GM23338 (cell line): ENCODE measurements around the gene NUCKS1.

Experiments
- EZH2 ChIP-seq: fragments of 200-600 bp; sonication (generic); IDR thresholded peaks from one replicate; pipeline ENCODE4 v1.8.0; 2017; ENCODE audit warnings: antibody characterized with exemption, mild to moderate bottlenecking, low read depth; ENCODE audit not compliant: unreplicated experiment
- POLR2AphosphoS5 ChIP-seq: IDR thresholded peaks from 2 replicates; pipeline ENCODE4 v1.6.1; 2016; ENCODE audit warnings: antibody characterized with exemption, low read depth
- TF ChIP-seq, protein P1 (sequence below), 2 experiments: fragments of 200-600 bp in 1 of 2; sonication (generic) in 1 of 2; conservative IDR thresholded peaks; 2 replicates each; pipeline versions ENCODE4 v1.5.1 to v1.6.1; 2016 to 2017; ENCODE audit warnings: antibody characterized with exemption in 2 of 2, low read depth in 2 of 2, mild to moderate bottlenecking in 2 of 2, moderate library complexity in 1 of 2
- TF ChIP-seq, protein P2 (sequence below): IDR thresholded peaks from one replicate; pipeline ENCODE4 v1.6.1; 2018; ENCODE audit warnings: antibody characterized with exemption; ENCODE audit not compliant: unreplicated experiment

DNA sequence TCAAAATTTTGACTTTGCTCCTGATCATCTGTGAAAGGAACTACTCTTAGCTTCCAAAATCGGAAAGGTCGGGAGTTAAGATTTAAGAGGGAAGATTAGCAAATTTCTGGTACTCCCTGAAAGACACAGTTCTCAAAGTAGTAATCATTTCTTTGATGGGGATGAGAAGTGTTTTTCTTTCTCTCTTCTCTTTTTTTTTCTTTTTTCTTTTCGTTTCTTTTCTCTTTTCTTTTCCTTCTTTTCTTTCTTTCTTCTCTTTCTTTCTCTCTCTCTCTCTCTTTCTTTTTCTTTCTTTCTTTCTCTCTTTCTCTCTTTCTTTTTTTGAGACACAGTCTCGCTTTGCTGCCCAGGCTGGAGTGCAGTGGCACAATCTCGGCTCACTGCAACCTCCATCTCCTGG is 30.4 kb upstream of the NUCKS1 start:
- TF ChIP-seq, protein P1, sequence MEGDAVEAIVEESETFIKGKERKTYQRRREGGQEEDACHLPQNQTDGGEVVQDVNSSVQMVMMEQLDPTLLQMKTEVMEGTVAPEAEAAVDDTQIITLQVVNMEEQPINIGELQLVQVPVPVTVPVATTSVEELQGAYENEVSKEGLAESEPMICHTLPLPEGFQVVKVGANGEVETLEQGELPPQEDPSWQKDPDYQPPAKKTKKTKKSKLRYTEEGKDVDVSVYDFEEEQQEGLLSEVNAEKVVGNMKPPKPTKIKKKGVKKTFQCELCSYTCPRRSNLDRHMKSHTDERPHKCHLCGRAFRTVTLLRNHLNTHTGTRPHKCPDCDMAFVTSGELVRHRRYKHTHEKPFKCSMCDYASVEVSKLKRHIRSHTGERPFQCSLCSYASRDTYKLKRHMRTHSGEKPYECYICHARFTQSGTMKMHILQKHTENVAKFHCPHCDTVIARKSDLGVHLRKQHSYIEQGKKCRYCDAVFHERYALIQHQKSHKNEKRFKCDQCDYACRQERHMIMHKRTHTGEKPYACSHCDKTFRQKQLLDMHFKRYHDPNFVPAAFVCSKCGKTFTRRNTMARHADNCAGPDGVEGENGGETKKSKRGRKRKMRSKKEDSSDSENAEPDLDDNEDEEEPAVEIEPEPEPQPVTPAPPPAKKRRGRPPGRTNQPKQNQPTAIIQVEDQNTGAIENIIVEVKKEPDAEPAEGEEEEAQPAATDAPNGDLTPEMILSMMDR (conservative IDR thresholded peaks at IDR 0.05; ENCODE audit: low read depth in 2 of 2) = no peak
- TF ChIP-seq EZH2 (no peak), POLR2AphosphoS5 (no peak)
- TF ChIP-seq, protein P2, sequence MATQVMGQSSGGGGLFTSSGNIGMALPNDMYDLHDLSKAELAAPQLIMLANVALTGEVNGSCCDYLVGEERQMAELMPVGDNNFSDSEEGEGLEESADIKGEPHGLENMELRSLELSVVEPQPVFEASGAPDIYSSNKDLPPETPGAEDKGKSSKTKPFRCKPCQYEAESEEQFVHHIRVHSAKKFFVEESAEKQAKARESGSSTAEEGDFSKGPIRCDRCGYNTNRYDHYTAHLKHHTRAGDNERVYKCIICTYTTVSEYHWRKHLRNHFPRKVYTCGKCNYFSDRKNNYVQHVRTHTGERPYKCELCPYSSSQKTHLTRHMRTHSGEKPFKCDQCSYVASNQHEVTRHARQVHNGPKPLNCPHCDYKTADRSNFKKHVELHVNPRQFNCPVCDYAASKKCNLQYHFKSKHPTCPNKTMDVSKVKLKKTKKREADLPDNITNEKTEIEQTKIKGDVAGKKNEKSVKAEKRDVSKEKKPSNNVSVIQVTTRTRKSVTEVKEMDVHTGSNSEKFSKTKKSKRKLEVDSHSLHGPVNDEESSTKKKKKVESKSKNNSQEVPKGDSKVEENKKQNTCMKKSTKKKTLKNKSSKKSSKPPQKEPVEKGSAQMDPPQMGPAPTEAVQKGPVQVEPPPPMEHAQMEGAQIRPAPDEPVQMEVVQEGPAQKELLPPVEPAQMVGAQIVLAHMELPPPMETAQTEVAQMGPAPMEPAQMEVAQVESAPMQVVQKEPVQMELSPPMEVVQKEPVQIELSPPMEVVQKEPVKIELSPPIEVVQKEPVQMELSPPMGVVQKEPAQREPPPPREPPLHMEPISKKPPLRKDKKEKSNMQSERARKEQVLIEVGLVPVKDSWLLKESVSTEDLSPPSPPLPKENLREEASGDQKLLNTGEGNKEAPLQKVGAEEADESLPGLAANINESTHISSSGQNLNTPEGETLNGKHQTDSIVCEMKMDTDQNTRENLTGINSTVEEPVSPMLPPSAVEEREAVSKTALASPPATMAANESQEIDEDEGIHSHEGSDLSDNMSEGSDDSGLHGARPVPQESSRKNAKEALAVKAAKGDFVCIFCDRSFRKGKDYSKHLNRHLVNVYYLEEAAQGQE = no peak
